AG09309 (cell line): ENCODE data around the gene RER1.

Experiments
- DNase-seq: peaks from one replicate; pipeline ENCODE4 v3.0.0-alpha.2; 2010; ENCODE audit warnings: low read depth
- H3K4me3 ChIP-seq: 2 replicates; pipeline ENCODE4 v1.5.1; 2011; ENCODE audit warnings: mild to moderate bottlenecking, low read depth, low read length, moderate library complexity; ENCODE audit not compliant: control insufficient read depth
- CTCF ChIP-seq: IDR thresholded peaks from 2 replicates; pipeline ENCODE4 v1.5.1; 2011; ENCODE audit warnings: mild to moderate bottlenecking, low read depth, low read length, inconsistent platforms; ENCODE audit not compliant: insufficient read depth, control insufficient read depth; ENCODE audit errors: missing control alignments

RER1 gene

GRCh38 chr1:2381741-2382620 lies 9.7 kb upstream of the RER1 start:
- DNase-seq: peak; percentile 27
- no peak overlapping the region for H3K4me3 ChIP-seq
- peak; percentile 99 for TF ChIP-seq CTCF

GRCh38 chr1:2382621-2383361 lies 8.8 kb upstream of the RER1 start:
- DNase-seq: no peak
- TF ChIP-seq CTCF: peak; percentile 62
- H3K4me3 ChIP-seq: no peak overlapping the region

GRCh38 chr1:2383576-2383975 lies 8.1 kb upstream of the RER1 start:
- no peak for DNase-seq
- no peak overlapping the region for H3K4me3 ChIP-seq
- no peak for TF ChIP-seq CTCF

- TF ChIP-seq CTCF: no peak
- H3K4me3 ChIP-seq: no peak overlapping the region
- DNase-seq: no peak
These were observed 7.3 kb upstream of the RER1 start for GRCh38 chr1:2384130-2384860.

GRCh38 chr1:2384941-2385481 lies 6.6 kb upstream of the RER1 start:
- TF ChIP-seq CTCF: no peak
- H3K4me3 ChIP-seq: no peak overlapping the region
- DNase-seq: no peak

GRCh38 chr1:2385606-2386280 lies 5.9 kb upstream of the RER1 start:
- no peak overlapping the region for H3K4me3 ChIP-seq
- no peak for TF ChIP-seq CTCF
- DNase-seq: no peak
